BE2C (cell line): Measurements from ENCODE around the gene MKNK2.
A peak's percentile ranks its signal among the peaks of the same experiment; 100 is the strongest.
"Not testable (repeated sequence)": the region's sequence is repeated elsewhere in the genome, so short reads cannot be mapped to it uniquely, and the experiment has no call there.

Experiments used
- DNase-seq: peaks from one replicate; pipeline ENCODE4 v3.0.0-alpha.2; 2020
- H3K27me3 ChIP-seq: fragments of 250-450 bp; sonication (Bioruptor Pico); 2 replicates; pipeline ENCODE4 v1.5.1; 2020; ENCODE audit warnings: mild to moderate bottlenecking
- H3K36me3 ChIP-seq: fragments of 250-450 bp; sonication (Bioruptor Pico); 2 replicates; pipeline ENCODE4 v1.5.1; 2020; ENCODE audit warnings: mild to moderate bottlenecking
- H3K4me1 ChIP-seq: fragments of 250-450 bp; sonication (Bioruptor Pico); 2 replicates; pipeline ENCODE4 v1.5.1; 2020
- H3K4me3 ChIP-seq: 2 replicates; pipeline ENCODE4 v1.5.1; 2011; ENCODE audit warnings: low read depth, low read length
- H3K9me3 ChIP-seq: fragments of 250-450 bp; sonication (Bioruptor Pico); 2 replicates; pipeline ENCODE4 v1.5.1; 2020
- TF ChIP-seq, protein P1 (sequence below): IDR thresholded peaks from 2 replicates; pipeline ENCODE4 v1.5.1; 2012; ENCODE audit warnings: mild to moderate bottlenecking, low read depth, low read length

Gene MKNK2

GRCh38 chr19:2097203-2097885 is 46.3 kb upstream of the MKNK2 start:
- H3K36me3 ChIP-seq: peaks cover 29% of the 10 kb centered on the region
- no peak for DNase-seq
- peak overlapping the region; percentile 53 for H3K4me3 ChIP-seq
- H3K4me1 ChIP-seq: no peaks in the 10 kb centered on the region
- TF ChIP-seq, protein P1, sequence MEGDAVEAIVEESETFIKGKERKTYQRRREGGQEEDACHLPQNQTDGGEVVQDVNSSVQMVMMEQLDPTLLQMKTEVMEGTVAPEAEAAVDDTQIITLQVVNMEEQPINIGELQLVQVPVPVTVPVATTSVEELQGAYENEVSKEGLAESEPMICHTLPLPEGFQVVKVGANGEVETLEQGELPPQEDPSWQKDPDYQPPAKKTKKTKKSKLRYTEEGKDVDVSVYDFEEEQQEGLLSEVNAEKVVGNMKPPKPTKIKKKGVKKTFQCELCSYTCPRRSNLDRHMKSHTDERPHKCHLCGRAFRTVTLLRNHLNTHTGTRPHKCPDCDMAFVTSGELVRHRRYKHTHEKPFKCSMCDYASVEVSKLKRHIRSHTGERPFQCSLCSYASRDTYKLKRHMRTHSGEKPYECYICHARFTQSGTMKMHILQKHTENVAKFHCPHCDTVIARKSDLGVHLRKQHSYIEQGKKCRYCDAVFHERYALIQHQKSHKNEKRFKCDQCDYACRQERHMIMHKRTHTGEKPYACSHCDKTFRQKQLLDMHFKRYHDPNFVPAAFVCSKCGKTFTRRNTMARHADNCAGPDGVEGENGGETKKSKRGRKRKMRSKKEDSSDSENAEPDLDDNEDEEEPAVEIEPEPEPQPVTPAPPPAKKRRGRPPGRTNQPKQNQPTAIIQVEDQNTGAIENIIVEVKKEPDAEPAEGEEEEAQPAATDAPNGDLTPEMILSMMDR: no peak
- no peaks in the 10 kb centered on the region for H3K9me3 ChIP-seq
- H3K27me3 ChIP-seq: no peaks in the 10 kb centered on the region

- Histone ChIP-seq H3K4me1 (no peaks in the 10 kb centered on the region), H3K27me3 (no peaks in the 10 kb centered on the region), H3K36me3 (peaks cover 22% of the 10 kb centered on the region), H3K9me3 (no peaks in the 10 kb centered on the region), H3K4me3 (peak within 1 kb of the TSS; percentile 64)
- TF ChIP-seq, protein P1: peak; percentile 46
- DNase-seq: peak; percentile 100
Observed at GRCh38 chr19:2096480-2097202, 45.6 kb upstream of the MKNK2 start, which contains the start of gene IZUMO4. TSS of gene IZUMO4 (plus strand) at chr19:2096915. CDS start at chr19:2096946, 31 bp downstream.

GRCh38 chr19:2096034-2096479 is 45.0 kb upstream of the MKNK2 start, which contains the start of gene MOB3A:
TSS of gene MOB3A (minus strand) at chr19:2096326. CDS start at chr19:2078560, 17,766 bp downstream.
- H3K27me3 ChIP-seq: no peaks in the 10 kb centered on the region
- TF ChIP-seq, protein P1: peak; percentile 44
- H3K4me3 ChIP-seq: peak within 1 kb of the TSS; percentile 64
- no peaks in the 10 kb centered on the region for H3K9me3 ChIP-seq
- DNase-seq: no peak
- peaks cover 16% of the 10 kb centered on the region for H3K36me3 ChIP-seq
- H3K4me1 ChIP-seq: no peaks in the 10 kb centered on the region

- not testable (repeated sequence) for H3K4me3 ChIP-seq, H3K9me3 ChIP-seq, DNase-seq, H3K36me3 ChIP-seq, H3K27me3 ChIP-seq
- peaks cover 16% of the 10 kb centered on the region for H3K4me1 ChIP-seq
Observed at GRCh38 chr19:2091926-2092525, 41.0 kb upstream of the MKNK2 start.

GRCh38 chr19:2089727-2090053 is 38.6 kb upstream of the MKNK2 start:
- H3K4me1 ChIP-seq: peaks cover 16% of the 10 kb centered on the region

More at GRCh38 chr19:2089727-2090053, 38.6 kb upstream of the MKNK2 start:
- no peaks in the 10 kb centered on the region for H3K9me3 ChIP-seq
- H3K4me3 ChIP-seq: peak overlapping the region; percentile 19
- TF ChIP-seq, protein P1: no peak
- H3K27me3 ChIP-seq: no peaks in the 10 kb centered on the region
- DNase-seq: no peak
- no peaks in the 10 kb centered on the region for H3K36me3 ChIP-seq
